GM12878 (cell line): ENCODE data around the gene DDX24. TPM values are rescaled to one million over a fixed set of nuclear protein-coding genes. Genes with fewer than 3 reads are reported as not detected.

ENCODE experiments used
- CEBPZ ChIP-seq: fragments of 150-350 bp; IDR thresholded peaks from 2 replicates; pipeline ENCODE4 v1.6.1; 2016; ENCODE audit warnings: low read depth, low read length
- CTCF ChIP-seq, 3 experiments: IDR thresholded peaks in 2 of 3; conservative IDR thresholded peaks in 1 of 3; 2 replicates each; pipeline ENCODE4 v1.5.1; 2011; ENCODE audit warnings: low read depth in 3 of 3, low read length in 3 of 3, mild to moderate bottlenecking in 3 of 3, control low read depth in 2 of 3, moderate library complexity in 2 of 3, inconsistent platforms in 1 of 3, mixed read lengths in 1 of 3; ENCODE audit not compliant: control insufficient read depth in 2 of 3, insufficient read depth in 1 of 3; ENCODE audit errors: extremely low read depth in 1 of 3
- EGR1 ChIP-seq, 2 experiments: IDR thresholded peaks; 1 replicate in 1 of 2; 2 replicates in 1 of 2; pipeline ENCODE4 v1.6.1; 2011 to 2012; ENCODE audit warnings: low read depth in 2 of 2, low read length in 2 of 2, borderline replicate concordance in 1 of 2, mild to moderate bottlenecking in 1 of 2, moderate library complexity in 1 of 2
- GABPA ChIP-seq: IDR thresholded peaks from 2 replicates; pipeline ENCODE4 v1.6.1; 2014; ENCODE audit warnings: antibody characterized with exemption, low read depth, mild to moderate bottlenecking, inconsistent platforms
- HCFC1 ChIP-seq: fragments of 150-350 bp; IDR thresholded peaks from 2 replicates; pipeline ENCODE4 v1.6.1; 2014; ENCODE audit warnings: low read length
- MAX ChIP-seq: IDR thresholded peaks from 2 replicates; pipeline ENCODE4 v1.6.1; 2012; ENCODE audit warnings: low read depth, low read length, improper control_type of control experiment
- MYB ChIP-seq: fragments of 150-350 bp; IDR thresholded peaks from 2 replicates; pipeline ENCODE4 v1.6.1; 2014; ENCODE audit warnings: mild to moderate bottlenecking, low read depth, low read length, borderline replicate concordance
- SMAD1 ChIP-seq: fragments of 450-650 bp; IDR thresholded peaks from 2 replicates; pipeline ENCODE4 v1.6.1; 2018; ENCODE audit warnings: mild to moderate bottlenecking, low read depth; ENCODE audit not compliant: partially characterized antibody
- SMC3 ChIP-seq: IDR thresholded peaks from 2 replicates; pipeline ENCODE4 v1.6.1; 2011; ENCODE audit warnings: low read length, improper control_type of control experiment, borderline replicate concordance
- polyA plus RNA-seq, 11 experiments: library from polyadenylated mRNA; depleted of rRNA in 4 of 11; unstranded in 6 of 11; stranded (reverse) in 5 of 11; fragments of >200 nt; fragmentation: Nextera tagmentation in 4 of 11; fragmentation: Illumina TruSeq in 1 of 11; extraction: Ambion mirVana in 4 of 11; extraction: Trizol in 1 of 11; gene quantifications; 1 replicate in 1 of 11; 2 replicates in 10 of 11; pipeline versions ENCODE4 v1.2.1 to v1.2.3, GENCODE V29; 2011 to 2016; ENCODE audit warnings: inconsistent platforms in 2 of 11, missing spikeins in 2 of 11, low read depth in 1 of 11
- total RNA-seq, 4 experiments: library from RNA; depleted of rRNA in 3 of 4; stranded (reverse); fragments of >200 nt in 3 of 4; fragmentation: Illumina TruSeq in 1 of 4; extraction: Trizol in 1 of 4; gene quantifications; 2 replicates each; pipeline versions ENCODE4 v1.2.1 to v1.2.3, GENCODE V29; 2013 to 2021

DDX24 gene
- total and polyA plus RNA-seq, 10 of the 15 experiments (the other 5 are each of a cell fraction or from before 2014, with no cell fraction given) = 137 to 266 (median 184) TPM

- TF ChIP-seq CTCF (IDR thresholded peaks at IDR 0.05 in 2 of 3, conservative IDR thresholded peaks at IDR 0.05 in 1 of 3; ENCODE audit: control insufficient read depth in 2 of 3, extremely low read depth in 1 of 3, insufficient read depth in 1 of 3, low read depth in 3 of 3, low read length in 3 of 3) = no peak
- no peak for TF ChIP-seq MYB
- no peak for TF ChIP-seq HCFC1
- no peak for TF ChIP-seq MAX
- no peak for TF ChIP-seq SMC3
- TF ChIP-seq GABPA = no peak
- TF ChIP-seq EGR1 (IDR thresholded peaks at IDR 0.05; ENCODE audit: borderline replicate concordance in 1 of 2, low read depth in 2 of 2, low read length in 2 of 2) = no peak
- no peak for TF ChIP-seq CEBPZ
- no peak for TF ChIP-seq SMAD1
These were observed 29.7 kb upstream of the DDX24 start, which contains the start of gene IFI27 (continued) for GRCh38 chr14:94110552-94111181.
